Kidney (tissue), 14 donors: Measurements from ENCODE around the gene CUL3. TPM values are rescaled to one million over a fixed set of nuclear protein-coding genes. Genes with fewer than 3 reads are reported as not detected.

Experiments
- DNase-seq, 5 donors: peaks; one replicate each; pipeline ENCODE4 v3.0.0-alpha.2; 2013 to 2020
- FAIRE-seq: peaks from 2 replicates; lab custom pipeline; 2012; peaks lifted over from hg19 to GRCh38; lab: Jason Lieb, UNC
- H3K27ac ChIP-seq, 2 donors: one replicate each; pipeline ENCODE4 v1.7.0; 2013; ENCODE audit warnings: low read depth in 2 of 2, low read length in 2 of 2, inconsistent platforms in 1 of 2
- H3K27me3 ChIP-seq: one replicate; pipeline ENCODE4 v1.7.1; 2013; ENCODE audit warnings: low read length, inconsistent platforms; ENCODE audit not compliant: control insufficient read depth, insufficient read depth
- H3K36me3 ChIP-seq, 3 donors: one replicate each; pipeline versions ENCODE4 v1.7.0 to v1.7.1; 2013; ENCODE audit warnings: low read length in 3 of 3, control low read depth in 1 of 3, inconsistent platforms in 1 of 3; ENCODE audit not compliant: insufficient read depth in 3 of 3, control insufficient read depth in 2 of 3
- H3K4me1 ChIP-seq, 3 donors: one replicate each; pipeline versions ENCODE4 v1.7.0 to v1.7.1; 2013; ENCODE audit warnings: low read length in 3 of 3, inconsistent platforms in 1 of 3, low read depth in 1 of 3; ENCODE audit not compliant: control insufficient read depth in 2 of 3, insufficient read depth in 2 of 3
- H3K4me3 ChIP-seq, 3 donors: one replicate each; pipeline versions ENCODE4 v1.7.0 to v1.8.1; 2013; ENCODE audit warnings: low read length in 3 of 3, control low read depth in 1 of 3, inconsistent platforms in 1 of 3
- H3K9ac ChIP-seq, 3 donors: one replicate each; pipeline versions ENCODE4 v1.7.0 to v1.7.1; 2013; ENCODE audit warnings: low read length in 3 of 3, control low read depth in 1 of 3, inconsistent platforms in 1 of 3
- H3K9me3 ChIP-seq, 3 donors: one replicate each; pipeline versions ENCODE4 v1.7.0 to v1.7.1; 2013; ENCODE audit warnings: low read length in 3 of 3, control low read depth in 1 of 3, inconsistent platforms in 1 of 3; ENCODE audit not compliant: control insufficient read depth in 2 of 3, insufficient read depth in 1 of 3
- CTCF ChIP-seq: IDR thresholded peaks from 3 replicates; pipeline ENCODE4 v1.5.1; 2012; ENCODE audit warnings: mild to moderate bottlenecking, moderate library complexity, borderline replicate concordance; ENCODE audit not compliant: insufficient read depth; ENCODE audit errors: extremely low read depth
- intact Hi-C: fragments of 100-400 bp; cut with DNase I; formaldehyde crosslinking; loops from one replicate; pipeline ENCODE4 v1.11.1; 2022
- polyA plus RNA-seq: library from polyadenylated mRNA; stranded (reverse); fragments of 350-450 nt; fragmentation: Illumina TruSeq; extraction: RNeasy Lipid Tissue Mini Kit (QIAGEN cat#74804); gene quantifications from one replicate; pipeline ENCODE4 v1.2.3, GENCODE V29; 2014; ENCODE audit warnings: low read depth, low replicate concordance; ENCODE audit not compliant: insufficient read depth
- total RNA-seq: library from RNA; stranded (reverse); fragmentation: NEBNext Ultra II Directional; extraction: Animal tissue kit (Norgen Biotek cat#: 25700); gene quantifications from one replicate; pipeline ENCODE4 v1.2.1, GENCODE V29; 2021
- donor health status: control.
- donor health status: control.
- donor health status: control.
- donor health status: control.
- donor health status: control.
- donor health status: DM: yes; HTN: yes; CAD: no.
- donor health status: Normal renal cell carcinoma (clear cell type).

CUL3 gene
- total and polyA plus RNA-seq, 2 donors from 2014 or later, result 78.5 to 81.2 TPM

GRCh38 chr2:224457408-224458096 is 127.6 kb downstream of the CUL3 start:
- no peak for TF ChIP-seq CTCF
- FAIRE-seq, result no peak
- intact Hi-C loops, result no loop called here

GRCh38 chr2:224453892-224454291 is 131.3 kb downstream of the CUL3 start:
- no peak for DNase-seq

More at GRCh38 chr2:224457408-224458096, 127.6 kb downstream of the CUL3 start:
- H3K36me3 ChIP-seq, result no peaks in the 10 kb centered on the region
- H3K27me3 ChIP-seq, result no peaks in the 10 kb centered on the region
- H3K4me3 ChIP-seq, result no peak overlapping the region
- no peak for DNase-seq
- H3K27ac ChIP-seq, result no peak overlapping the region
- H3K9ac ChIP-seq, result no peak overlapping the region
- H3K4me1 ChIP-seq, result no peaks in the 10 kb centered on the region
- no peaks in the 10 kb centered on the region for H3K9me3 ChIP-seq

GRCh38 chr2:224449212-224450147 is 135.7 kb downstream of the CUL3 start:
- H3K27ac ChIP-seq, result no peak overlapping the region
- TF ChIP-seq CTCF, result peak; percentile 53
- H3K36me3 ChIP-seq, result no peaks in the 10 kb centered on the region
- no peak overlapping the region for H3K9ac ChIP-seq
- H3K4me3 ChIP-seq, result no peak overlapping the region
- FAIRE-seq, result no peak
- intact Hi-C loops, result no loop called here
- H3K9me3 ChIP-seq, result no peaks in the 10 kb centered on the region
- DNase-seq, result peak in 1 of 5 donors; percentile 29
- H3K4me1 ChIP-seq, result no peaks in the 10 kb centered on the region
- no peaks in the 10 kb centered on the region for H3K27me3 ChIP-seq

More at GRCh38 chr2:224453892-224454291, 131.3 kb downstream of the CUL3 start:
- no peaks in the 10 kb centered on the region for H3K4me1 ChIP-seq
- H3K9me3 ChIP-seq, result no peaks in the 10 kb centered on the region
- H3K36me3 ChIP-seq, result no peaks in the 10 kb centered on the region
- intact Hi-C loops, result no loop called here
- no peak overlapping the region for H3K9ac ChIP-seq
- no peak overlapping the region for H3K4me3 ChIP-seq
- no peaks in the 10 kb centered on the region for H3K27me3 ChIP-seq
- TF ChIP-seq CTCF, result no peak
- H3K27ac ChIP-seq, result no peak overlapping the region
- no peak for FAIRE-seq
